GM18502 (cell line): ENCODE data around the gene ANKRD1.

Source experiments
- ATAC-seq: cut with Tn5 transposase; IDR thresholded peaks from one replicate; pipeline ENCODE4 v1.9.1; 2021; ENCODE audit warnings: mild to moderate bottlenecking; ENCODE audit not compliant: unreplicated experiment, poor library complexity

The ANKRD1 gene

DNA sequence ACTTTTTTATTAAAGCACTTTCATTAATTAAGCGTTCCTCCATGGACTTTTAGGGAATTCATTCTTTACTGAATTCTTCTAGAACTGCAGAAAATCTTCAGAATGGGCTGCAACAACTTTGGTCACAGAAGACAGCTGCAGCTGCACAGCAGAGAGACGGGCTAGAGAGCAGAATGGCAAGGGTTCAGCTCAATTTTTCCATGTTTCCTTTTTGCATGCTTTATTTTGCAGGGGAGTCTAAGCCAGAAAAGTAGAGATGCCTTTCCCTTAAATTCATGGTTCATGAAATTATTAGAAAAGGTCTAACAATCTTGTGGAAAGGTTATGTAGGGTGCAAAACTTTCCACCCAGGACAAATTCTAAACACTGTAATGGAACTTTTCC is 15.4 kb upstream of the ANKRD1 start:
- no peak for ATAC-seq

DNA sequence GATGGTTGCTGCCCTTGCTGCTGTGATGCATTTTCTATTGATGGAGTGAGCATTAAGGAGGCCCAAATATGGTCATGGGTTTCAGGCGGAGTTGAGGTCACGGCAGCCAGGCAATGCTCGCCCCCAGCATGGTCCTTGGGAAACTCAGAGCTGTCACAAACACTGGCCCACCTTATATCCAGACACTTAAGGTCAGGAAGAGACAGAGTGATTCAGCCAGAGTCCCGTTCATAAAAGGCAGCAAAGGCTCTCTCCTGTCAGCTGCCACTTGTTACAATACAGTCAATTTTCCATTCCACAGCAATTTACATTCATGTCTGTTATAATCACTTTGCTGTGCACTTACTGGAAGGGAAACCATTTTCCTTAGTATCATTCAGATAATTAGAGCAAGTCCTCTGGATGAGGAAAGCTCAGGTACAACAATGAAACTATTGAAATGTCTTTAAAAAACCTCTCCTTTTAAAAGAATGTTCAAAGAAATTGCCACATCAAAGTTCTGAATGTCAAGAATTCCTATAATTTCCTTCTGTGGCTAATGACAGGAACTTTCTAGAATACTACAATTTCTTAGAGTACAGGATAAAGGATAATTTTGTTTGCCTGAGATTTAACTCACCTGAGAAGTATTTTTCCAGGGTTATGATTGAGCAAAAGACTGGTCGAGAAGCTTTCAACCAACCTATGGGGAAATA is 14.8 kb upstream of the ANKRD1 start:
- no peak for ATAC-seq

DNA sequence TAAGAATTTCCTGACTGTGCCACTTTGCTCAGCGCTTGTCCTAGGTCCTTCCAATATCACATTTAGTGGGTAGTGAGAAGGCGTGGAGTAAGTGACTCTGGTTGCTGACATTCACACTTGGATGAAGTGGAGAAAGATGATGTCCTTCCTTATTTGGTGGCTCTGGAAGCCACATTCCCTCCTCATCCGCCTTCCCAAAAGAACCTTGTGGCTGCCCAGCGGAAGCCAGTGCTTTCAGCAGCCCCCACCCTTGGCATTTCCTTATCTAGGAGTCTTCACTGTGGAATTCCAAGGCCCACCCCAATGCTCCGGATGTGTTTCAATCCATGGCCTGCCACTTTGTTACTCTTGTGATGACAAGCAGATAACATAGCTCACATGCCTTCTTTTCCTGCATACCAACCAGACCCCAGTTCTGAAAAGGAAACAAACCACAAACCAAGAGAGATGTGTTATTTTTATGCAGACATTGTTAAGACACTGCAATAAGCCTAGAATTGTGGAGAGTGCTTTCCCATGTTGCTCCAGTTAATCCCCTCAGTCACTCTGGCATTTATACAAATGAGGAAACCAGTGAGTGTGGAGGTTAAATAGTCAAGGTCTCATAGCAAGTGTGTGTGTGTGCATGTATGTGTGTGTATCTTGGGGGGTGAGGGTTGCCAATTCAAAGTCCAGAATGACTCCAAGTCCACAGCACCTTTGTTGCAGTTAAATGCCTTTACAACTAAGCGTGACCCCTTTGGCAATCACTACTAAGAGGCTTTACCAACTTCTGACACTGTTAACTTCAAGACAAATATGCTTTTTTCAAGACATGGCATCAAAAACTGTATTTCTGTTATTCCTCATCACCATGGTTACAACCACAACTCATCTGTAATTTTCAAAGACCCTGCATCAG is 10.3 kb upstream of the ANKRD1 start:
- ATAC-seq: no peak

DNA sequence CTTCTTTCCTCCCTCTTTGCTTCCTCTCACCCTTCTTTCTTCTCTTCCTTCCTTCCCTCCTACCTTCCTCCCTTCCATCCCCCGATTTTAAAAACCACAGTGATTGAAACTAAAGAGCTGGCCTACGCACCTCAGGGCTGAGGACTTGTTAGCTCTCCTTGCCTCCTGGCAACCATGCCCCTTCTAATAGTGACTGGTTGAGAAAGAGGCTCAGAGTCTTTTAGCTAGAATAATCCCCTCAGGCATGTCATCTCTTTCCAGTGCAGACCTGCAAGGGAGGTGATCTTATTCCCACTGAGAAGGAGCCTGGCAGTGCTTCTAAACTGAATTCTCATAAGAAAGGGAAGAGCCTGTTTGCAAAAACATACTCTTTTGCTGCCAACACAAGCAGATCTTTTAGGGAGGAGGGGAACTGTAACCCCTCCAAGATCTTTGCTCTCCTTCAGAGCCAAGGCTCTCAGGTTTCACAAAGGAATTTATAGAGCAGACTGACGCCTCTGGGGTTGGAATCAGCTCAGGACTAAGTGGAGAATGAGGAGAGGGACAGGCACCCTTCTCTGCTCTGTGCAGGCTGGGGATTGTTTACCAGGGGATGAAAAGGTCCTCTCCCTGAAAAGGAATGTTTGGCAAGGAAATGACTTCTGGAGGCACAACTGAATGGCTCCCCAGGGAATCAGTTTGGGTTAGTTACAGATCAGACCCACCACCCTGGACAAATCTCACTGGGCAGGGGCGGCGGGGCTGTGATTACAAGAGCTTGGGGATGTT is 9.4 kb upstream of the ANKRD1 start:
- ATAC-seq: no peak

DNA sequence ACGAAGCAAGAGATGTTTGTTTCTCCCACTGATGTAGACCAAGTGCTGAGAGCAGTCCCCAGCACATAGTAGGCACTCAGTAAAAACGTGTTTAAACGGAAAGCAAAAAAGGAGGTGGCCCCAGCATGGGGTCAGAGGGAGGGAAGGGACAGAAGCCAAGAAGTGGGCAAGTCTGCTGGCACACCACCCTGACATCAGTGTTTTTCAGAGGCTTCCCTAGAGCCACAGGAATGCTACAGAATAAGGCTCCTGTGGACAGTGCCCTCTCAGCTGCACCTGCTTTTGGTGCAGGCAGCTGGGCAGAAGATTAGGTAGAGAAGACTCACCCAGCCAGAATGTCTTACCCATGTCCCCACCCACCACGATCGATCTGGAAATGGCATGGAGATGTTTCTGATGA is 8.3 kb upstream of the ANKRD1 start:
- ATAC-seq: no peak

DNA sequence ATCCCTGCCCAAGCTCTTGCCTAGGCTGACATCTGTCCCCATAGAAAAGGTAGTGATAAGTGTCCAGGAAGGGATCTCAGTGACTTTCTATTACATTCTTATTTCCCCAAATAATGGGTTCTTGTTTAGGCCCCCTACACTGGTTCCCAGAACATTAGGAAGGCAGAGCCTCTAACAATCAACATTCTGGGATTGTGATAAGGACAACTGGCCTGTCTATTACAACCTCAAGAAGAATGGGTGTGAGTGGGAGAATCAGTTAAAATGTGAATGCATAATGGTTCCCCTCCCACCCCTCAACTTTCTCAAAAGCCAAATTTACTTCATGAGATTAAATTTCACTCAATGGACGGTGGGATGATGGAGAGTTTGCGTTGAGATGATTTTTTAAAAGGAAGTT is 6.4 kb upstream of the ANKRD1 start:
- no peak for ATAC-seq

DNA sequence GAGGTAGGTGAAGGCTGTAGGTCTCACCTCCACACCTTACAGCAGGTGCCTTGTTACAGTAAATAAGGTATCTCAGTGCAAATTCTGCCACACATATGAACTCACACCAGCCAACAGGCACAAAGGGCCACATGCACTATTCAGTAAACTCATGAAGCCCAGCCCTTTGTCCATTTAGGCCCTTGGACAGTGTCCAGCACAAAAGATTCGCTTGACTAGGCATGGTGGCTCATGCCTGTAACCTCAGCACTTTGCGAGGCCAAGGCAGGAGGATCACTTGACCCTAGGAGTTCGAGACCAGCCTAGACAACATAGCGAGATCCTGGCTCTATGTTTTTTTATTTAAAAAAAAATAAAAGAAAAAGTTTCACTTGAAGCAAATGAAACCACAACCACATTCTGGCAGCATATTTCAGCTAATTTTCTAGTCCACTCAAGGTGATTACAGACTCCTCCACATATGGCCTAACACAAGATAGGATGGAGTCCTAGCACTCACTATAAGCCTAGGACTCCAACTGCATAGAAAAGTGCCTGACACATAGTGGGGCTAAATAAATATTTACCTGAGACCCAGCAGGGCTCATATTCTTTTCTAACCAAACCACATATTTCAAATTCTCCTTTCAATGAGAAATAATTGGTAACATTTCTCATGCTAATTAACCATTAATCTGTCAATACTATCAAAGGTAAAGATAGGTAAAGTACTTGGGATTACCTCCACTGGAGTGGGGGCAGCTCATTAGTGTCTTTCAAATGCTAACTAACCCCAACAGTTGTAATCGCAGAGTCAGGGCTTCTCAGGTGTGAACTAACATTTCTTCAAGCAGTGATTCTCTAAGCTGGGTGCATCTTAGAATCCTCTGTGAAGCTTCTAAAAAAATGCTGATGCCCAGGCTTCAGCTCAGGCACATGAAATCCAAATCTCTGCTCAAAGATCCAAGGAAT is 4.5 kb upstream of the ANKRD1 start:
- no peak for ATAC-seq

DNA sequence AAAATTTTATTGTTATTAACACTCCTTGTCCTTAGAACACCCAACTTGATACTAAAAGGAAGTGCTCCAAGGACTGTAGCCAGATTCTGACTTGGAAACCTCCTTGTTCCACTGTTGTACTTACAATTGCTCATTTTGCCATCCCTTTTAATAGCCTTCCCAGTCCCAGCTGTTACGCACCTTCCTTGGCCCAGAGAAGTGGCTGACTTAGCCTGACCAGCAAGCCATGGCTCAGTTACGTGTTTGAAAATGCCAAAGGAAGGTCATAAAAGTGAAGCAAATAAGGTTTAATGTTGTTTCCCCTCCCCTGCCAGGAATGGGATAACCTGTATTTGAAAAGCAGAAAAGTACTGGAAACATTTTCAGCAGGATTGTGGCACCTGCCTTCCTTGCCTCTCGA is 3.7 kb upstream of the ANKRD1 start:
- ATAC-seq: no peak

DNA sequence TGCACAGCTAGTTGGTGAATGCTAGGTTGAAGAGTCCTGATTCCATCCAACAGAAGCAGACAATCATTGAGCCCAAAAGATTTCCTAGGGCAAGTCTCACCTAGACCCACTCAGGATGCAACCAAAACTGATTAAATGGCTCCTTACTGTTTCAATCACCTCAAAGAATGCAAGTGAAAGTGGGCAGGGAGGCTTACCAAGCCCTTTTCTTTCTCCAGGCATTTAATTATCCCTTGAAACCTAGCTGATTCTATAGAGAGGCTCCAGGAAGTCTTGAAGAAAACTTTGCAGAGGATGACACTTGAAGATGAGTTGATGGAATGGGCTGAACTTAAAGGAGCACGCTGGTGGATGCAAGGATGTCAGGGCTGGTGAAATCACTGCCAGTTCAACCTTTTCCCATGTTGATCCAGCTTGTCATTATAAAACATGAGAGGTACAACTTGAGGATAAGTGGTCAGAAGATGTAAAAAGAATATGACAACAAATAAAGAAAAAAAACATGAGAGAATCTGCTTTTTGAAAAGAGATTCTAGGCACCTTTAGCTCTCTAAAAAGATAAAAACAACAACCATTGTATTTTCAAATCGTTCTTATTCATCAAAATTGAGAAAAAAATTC is 2.3 kb upstream of the ANKRD1 start:
- no peak for ATAC-seq

DNA sequence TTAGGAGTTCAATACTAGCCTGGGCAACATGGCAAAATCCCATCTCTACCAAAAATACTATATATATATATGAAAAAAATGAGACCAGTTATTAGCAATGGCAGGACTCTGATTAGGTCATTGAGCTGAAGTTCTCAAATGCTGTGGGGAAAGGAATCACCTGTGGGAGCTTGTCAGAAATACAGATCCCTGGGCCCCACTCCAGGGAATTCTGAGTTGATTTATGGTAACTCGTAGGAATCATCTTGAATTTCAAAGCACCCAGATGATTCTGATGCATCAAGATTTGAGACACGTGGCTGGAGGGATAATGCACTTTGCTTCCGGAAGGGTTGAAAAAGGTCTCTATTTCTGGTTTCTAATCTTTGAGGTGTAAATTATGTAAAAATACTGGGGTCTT is 1.0 kb upstream of the ANKRD1 start:
- no peak for ATAC-seq

DNA sequence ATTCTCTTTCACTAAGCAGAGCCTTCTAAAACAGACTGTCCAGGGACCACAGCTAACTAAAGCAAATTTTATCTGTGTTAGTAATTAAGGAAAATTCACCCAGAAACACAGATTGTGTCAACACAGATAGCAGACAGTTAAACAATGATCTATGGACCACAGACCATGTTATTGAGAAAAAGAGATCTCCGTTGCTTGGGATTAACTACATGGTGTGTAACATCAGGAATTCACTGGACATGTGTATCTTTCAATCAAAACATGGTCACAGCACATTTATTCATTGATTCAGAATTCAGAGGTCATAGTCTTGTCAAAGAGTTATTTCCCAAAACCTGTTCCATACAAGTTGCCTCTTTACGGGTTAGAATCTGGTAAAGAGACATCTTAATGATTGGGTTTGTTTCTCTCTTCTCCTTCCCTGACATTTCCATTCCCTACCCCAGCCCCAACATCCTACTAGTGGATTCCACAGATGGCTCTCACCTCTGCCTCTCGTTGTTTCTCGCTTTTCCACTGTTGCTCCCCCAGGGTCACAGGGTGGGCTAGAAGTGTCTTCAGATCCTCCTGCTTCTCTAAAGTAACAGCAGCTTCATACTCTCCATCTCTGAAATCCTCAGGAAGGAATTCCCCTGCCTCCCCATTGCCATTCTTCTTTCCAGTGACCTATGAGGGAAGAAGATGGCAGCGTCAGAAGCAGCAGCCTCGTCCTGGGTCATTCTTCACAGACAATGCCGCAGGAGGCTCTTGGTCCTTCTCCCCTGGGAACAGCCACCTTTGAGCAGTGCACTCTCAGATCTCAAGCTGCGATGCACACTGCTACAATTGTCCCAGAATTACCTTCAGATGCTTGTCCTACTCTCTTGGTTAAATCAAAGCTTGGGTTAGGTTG is 958 bp downstream of the ANKRD1 start:
- no peak for ATAC-seq

DNA sequence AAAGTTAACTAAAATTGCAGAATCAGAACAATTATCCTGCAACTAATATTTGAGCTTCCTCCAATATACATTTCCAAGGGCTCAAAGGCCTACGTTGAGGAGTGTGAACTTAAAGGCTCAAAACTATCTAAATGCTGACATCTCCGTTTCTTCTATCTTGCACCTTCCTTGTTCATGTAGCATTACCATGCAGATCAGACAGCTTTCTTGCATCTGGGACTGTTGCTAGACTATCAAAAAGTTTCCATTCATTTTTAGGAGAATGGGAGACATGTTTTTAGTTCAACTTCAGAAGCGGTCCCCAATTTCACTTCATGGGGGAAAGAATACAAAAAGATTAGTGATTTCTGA is 2.9 kb downstream of the ANKRD1 start:
- ATAC-seq: no peak

DNA sequence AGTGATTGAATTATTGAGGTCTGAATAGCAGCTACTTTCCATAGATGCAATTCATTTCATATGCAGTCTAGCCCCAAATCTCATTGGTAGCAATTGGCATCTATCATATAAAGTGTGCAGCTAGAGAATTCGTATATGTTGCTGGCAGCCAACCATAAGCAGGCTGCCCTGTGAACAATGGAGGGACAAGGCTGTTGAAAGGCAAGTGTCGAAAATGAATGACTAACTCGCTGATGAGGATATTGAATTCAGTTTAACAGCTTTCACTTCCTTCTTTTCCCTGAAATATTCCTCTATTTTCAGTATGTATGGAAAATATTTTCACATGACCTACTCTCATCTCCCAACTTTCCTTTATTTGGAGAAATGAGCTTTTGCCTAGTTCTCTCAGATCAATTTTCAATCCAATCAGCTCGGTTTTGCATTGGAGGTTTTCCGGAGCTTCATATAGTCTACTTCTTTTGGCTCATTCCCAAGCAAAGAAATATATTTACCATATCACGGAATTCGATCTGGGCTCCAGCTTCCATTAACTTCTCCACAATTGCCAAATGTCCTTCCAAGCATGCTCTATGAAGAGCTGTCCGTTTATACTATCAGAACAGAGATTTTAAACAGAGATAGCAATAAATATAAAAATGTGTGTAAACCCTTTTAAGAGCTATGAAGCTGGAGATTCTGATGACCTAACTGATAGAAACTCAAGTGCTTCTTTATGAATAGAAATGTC is 3.5 kb downstream of the ANKRD1 start:
- no peak for ATAC-seq

DNA sequence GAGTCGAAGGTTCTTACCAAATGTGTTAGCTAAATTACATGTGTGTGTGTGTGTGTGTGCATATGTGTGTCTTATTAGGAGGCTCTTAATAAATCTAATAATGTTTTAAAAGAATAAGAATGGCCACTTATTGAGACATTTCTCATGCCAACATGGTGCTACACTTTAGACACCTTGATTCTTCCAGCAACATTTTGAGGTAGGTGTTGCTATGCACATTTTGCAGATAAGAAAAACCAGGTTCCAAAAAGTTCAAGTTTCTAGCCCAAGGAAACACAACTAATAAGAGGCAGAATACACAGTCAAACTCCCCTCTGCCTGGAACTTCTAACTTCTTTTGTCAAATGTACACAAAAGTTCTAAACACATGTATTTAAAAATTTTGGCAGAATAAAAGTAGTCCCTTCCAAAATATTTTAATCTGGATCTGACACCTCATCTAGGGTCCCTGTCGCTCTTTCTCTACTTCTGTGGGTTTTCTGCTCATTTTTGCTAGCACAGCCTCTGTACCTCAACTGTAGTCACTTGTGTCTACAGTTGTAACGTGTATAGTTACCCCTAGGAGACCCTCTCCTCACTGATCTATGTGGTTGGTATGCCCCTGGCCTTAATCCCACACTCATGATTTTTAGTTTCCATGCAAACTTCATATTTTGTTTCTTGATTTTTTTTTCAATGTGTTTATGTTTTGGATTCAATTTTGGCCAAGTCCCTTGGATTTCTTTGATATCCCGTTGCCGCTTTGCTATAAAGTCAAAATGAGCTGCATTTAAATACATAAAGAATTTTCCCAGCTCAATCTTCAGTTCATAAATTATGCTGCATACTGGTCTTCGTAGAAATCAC is 4.3 kb downstream of the ANKRD1 start:
- no peak for ATAC-seq

DNA sequence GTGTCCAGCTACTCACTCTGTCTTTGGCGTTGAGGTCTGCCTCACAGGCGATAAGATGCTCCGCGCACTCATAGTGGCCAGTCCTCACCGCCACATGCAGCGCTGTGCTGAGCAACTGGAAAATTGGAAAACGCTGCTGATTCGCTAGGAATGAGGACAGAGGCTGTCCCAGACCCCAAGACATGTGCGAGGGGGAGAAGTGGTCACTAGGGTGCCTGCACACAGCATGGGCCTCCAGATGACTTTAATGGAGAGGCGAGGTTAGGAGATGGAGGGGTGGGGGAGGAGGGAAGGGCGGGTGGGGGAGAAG is 5.2 kb downstream of the ANKRD1 start:
- no peak for ATAC-seq

DNA sequence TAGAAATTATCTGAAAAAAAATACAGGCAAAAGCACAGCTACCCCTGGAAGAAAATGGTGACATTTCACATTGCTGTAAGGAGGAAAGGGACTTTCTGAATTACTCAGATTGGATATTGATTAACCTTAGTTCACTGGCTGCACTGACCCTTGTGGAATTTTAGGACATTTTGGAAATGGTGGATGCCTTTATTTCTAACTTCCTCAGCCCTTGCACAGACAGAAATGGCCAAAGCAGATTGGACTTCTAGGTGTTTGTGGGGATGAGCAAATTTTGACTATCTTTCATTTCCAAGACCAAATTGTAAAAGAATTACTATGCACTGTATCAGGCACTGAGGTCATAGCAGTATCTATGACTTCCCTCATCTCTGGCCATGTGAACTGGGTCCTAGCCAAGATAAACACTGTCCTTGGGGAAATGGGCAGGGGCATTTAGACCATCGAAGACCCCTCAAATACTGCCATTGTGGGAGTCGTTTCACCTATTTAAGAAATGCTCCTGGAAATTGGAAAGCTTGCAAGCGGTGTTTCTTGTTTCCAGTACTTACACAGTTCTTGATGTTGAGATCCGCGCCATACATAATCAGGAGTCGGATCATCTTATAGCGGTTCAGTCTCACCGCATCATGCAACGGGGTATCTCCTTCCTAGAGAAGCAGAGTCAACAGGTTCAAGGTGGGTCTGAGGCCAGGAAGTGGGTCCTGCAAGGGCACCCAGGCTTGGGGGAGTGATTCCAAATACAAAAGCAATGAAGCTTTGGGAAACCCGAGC is 5.7 kb downstream of the ANKRD1 start:
- ATAC-seq: no peak
